GM18951 (cell line): ENCODE data around the gene DAG1.
A peak's percentile ranks its signal among the peaks of the same experiment; 100 is the strongest.

Experiments
- POLR2A ChIP-seq: IDR thresholded peaks from 4 replicates; pipeline ENCODE4 v1.6.1; 2011; ENCODE audit warnings: mild to moderate bottlenecking; ENCODE audit not compliant: insufficient read length, insufficient read depth; ENCODE audit errors: extremely low read depth
- in situ Hi-C: fragments of 300-500 bp; cut with MboI; formaldehyde crosslinking; loops from one replicate; pipeline ENCODE4 v1.12.0; 2022; ENCODE audit warnings: low sequenced_read_pairs, mixed read lengths, inconsistent platforms; ENCODE audit not compliant: unreplicated experiment

Gene DAG1

DNA sequence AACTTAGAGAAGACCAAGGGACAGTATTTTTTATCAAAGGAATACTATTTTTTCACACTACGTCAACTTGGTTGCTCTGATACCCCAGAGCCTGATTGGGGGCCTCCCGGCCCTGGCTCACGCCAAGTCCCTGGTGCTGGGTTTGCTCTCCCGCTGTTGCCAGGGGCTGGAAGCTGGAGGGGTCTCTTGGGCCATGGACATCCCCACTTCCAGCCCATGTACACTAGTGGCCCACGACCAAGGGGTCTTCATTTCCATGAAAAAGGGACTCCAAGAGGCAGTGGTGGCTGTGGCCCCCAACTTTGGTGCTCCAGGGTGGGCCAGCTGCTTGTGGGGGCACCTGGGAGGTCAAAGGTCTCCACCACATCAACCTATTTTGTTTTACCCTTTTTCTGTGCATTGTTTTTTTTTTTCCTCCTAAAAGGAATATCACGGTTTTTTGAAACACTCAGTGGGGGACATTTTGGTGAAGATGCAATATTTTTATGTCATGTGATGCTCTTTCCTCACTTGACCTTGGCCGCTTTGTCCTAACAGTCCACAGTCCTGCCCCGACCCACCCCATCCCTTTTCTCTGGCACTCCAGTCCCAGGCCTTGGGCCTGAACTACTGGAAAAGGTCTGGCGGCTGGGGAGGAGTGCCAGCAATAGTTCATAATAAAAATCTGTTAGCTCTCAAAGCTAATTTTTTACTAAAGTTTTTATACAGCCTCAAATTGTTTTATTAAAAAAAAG lies 63.9 kb downstream of the DAG1 start:
- in situ Hi-C loops: no loop called here
- no peak for TF ChIP-seq POLR2A

DNA sequence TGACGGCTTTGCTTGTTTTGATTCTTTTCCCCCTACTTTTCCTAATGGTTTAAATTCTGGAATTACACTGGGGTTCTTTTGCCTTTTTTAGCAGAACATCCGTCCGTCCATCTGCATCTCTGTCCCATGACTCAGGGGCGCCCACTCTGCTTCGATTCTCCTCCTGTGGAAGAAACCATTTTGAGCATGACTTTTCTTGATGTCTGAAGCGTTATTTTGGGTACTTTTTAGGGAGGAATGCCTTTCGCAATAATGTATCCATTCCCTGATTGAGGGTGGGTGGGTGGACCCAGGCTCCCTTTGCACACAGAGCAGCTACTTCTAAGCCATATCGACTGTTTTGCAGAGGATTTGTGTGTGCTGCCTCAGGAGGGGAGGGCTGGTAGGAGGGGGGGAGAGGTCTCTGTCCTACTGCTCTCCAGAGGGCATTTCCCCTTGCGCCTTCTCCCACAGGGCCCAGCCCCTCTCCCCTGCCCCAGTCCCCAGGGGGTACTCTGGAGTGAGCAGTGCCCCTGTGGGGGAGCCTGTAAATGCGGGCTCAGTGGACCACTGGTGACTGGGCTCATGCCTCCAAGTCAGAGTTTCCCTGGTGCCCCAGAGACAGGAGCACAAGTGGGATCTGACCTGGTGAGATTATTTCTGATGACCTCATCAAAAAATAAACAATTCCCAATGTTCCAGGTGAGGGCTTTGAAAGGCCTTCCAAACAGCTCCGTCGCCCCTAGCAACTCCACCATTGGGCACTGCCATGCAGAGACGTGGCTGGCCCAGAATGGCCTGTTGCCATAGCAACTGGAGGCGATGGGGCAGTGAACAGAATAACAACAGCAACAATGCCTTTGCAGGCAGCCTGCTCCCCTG lies 64.7 kb downstream of the DAG1 start:
- in situ Hi-C loops: no loop called here
- TF ChIP-seq POLR2A: no peak

DNA sequence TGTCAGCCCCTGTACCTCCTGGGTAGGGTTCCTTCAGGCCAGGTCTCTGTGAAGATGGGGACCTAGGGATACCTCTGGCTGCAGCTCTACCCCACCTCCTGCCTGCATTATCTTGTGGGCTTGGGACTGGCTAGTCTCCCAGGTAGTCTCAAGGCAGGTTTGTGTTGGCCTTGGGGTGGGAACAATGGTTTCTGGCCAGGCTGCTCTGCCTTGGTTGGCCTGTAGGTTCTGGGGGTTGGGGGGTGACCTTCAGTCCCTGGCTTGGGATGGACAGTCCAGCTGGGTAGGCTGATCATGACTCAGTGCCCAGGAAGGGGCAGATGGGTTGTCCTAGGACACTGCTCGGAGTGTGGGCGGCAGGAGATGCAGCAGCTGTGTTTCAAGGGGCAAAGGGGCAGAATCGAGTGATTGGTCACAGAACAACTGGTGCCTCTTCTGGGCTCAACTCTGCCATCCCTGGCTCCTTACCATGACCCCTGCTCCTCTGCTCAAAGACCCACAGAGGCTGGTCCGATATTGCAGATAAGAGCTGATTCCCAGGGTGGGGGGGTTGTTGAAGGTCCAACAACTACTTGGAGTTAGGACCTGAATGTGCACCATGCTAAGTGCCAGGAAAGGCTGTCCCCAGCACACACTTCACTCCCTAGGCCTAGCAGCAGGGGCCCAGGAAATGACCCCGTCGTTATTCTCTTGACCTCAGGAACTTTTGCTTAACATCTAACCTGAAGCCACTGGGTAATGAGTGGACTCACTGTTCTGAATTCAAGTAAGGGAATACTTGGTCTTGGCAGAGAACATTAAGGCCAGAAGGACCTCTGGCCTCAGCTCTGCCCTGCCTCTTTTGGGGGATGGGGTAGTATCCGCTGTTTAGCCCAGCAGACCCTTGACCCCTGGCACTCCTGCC lies 66.2 kb downstream of the DAG1 start:
- in situ Hi-C loops: no loop called here
- no peak for TF ChIP-seq POLR2A

DNA sequence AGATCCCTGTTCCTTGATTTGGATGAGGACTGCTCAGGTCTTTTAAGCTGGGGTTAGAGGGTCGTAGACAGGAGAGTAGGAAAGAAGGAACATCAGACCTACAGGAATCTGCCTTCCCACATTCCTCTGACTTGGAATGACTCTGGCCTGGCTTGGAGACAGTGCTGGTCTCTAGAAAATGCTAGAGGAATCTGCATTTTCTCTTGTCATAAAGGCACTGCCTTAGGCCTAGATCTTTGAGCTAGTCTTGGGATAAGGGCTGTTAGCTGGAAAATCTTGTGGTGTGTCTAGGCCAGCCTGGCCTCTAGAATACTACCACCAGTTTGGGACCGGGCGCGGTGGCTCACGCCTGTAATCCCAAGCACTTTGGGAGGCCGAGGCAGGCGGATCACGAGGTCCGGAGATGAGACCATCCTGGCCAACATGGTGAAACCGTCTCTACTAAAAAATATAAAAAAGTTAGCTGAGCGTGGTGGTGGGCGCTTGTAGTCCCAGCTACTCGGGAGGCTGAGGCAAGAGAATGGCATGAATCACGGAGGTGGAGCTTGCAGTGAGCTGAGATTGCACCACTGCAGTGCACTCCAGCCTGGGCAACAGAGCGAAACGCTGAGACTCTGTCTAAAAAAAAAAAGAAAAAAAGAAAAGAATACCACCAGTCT lies 66.9 kb downstream of the DAG1 start:
- in situ Hi-C loops: no loop called here

DNA sequence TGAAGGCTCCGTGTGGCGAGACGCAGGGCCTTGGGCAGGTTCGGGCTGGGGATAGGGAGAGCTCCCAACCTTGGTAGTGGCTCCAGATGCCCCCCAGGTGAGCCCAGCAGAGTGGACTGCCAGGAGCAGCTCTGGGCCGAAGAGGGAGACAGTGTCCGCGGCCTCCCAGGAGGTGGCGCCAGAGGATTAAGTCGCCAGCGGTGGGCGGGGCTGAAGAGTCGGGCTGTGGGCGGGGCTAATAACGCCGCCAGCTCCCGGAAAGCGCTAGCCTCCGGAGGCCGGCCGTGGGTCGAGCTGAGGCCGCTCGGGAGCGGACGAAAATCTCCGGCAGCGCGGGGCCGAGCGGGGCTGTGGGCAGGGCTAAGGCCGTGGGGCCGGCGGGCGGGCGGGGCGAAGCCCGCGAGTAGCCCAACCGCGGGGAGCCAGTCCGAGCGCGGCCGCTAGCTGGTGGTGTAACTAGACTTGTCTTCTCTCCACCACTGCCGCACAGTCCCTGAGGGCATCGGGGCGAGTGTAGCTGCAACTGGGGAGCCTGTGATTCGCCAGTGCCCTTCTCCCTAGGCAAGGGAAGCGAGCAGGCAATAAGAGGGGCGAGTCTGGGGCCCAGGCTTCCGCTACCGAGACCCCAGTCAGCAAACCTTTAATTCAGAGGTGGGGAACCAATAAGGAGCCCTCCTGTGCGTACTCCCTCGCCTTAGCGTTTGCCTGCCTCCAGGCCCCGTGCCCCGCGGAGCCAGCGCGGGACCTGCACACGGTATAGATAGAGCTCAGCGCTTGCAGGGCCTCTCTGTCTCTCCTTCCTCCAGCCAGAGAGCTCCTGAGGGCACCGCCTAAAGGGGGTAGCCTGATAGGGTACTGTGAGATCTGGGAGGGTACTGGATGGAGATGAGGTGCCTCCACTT lies 69.8 kb downstream of the DAG1 start:
- in situ Hi-C loops: no loop called here
- TF ChIP-seq POLR2A: peak; percentile 55

More for the DNA sequence above, 66.9 kb downstream of the DAG1 start:
- no peak for TF ChIP-seq POLR2A

DNA sequence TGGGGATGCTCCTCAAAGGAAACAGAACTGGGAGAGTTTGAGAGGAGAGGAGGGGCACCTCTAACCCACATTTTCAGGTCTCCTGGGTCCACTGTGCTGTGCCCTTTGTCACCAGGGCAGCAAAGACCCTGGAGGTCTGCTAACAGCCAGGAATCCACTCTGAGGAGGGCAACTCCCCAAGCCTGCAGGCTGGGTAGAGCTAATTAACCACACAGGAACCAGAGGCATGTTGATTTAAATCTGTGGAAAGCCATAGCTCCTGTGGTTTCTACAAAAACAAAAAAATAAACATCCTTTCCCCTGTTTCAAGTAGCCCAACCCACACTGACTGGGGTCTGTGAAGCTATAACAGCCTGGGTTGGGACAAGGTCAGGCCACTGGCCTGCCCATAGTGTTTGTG lies 82.0 kb downstream of the DAG1 start:
- no peak for TF ChIP-seq POLR2A
- in situ Hi-C loops: no loop called here

DNA sequence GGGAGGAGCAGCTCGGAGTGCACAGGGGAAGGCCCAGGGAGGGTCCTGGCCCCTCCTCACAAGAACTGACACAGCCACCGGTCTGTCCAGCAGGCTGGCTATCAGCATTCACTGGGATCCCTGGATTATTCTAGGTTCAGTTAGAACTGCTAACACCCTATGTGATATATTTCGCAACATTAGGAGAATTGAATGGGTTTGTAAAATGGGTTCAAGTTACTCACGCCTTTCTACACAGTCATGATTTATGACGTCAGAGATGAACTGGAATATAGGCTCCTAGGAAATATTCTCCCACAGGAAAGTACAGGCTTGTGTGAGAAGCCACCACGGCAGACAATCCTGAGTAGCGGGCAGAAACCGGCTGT lies 83.2 kb downstream of the DAG1 start:
- in situ Hi-C loops: no loop called here
- no peak for TF ChIP-seq POLR2A

DNA sequence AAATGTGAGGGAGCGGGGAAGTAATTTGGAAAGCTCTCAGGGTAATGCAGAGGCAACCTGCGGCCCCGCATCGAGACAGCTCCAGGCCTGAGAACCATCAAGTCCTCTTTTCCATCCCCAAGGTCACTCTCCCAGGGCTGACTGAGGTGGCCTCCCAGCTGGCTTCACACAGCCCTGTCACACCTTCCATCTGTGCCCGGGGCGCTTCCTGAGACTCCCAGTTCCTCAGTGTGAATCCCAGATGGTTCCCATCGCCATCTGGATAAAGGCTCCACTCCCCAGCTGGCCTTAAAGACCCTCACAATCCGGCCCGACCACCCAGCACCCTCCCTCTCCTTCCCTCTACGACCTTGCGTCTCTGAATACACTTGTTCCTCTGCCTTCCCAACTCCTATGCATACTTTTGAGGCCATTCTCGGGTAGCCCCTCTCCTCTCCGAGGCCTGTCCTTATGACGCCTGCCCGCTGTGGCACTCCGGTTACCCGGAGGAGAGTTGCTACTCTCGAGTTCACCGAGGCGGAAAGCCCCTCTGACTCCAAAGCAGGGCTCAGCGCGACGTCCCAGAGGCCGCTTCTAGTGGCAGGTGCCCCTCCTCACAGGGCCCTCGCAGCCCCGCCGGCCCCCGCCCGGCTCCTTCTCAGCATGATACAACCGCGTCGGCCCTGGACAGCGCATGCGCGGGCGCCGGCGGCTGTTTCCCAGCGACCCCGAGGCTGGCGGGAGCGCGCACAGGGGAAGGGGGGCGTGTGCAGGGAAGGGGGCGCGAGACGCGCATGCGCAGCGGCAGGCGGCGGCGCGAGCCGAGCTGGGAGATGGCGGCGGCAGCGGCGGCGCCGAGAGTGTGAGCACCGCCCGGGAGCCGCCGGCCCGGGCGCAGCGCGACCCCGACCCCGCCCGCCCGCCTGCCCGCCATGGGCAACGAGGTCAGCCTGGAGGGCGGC lies 83.9 kb downstream of the DAG1 start, which contains the start of gene BSN:
TSS of gene BSN (plus strand) at position 786 of the 941 bp plus-strand sequence. CDS start at position 912, 126 bp downstream.
- in situ Hi-C loops: no loop called here
- TF ChIP-seq POLR2A: peak; percentile 37

DNA sequence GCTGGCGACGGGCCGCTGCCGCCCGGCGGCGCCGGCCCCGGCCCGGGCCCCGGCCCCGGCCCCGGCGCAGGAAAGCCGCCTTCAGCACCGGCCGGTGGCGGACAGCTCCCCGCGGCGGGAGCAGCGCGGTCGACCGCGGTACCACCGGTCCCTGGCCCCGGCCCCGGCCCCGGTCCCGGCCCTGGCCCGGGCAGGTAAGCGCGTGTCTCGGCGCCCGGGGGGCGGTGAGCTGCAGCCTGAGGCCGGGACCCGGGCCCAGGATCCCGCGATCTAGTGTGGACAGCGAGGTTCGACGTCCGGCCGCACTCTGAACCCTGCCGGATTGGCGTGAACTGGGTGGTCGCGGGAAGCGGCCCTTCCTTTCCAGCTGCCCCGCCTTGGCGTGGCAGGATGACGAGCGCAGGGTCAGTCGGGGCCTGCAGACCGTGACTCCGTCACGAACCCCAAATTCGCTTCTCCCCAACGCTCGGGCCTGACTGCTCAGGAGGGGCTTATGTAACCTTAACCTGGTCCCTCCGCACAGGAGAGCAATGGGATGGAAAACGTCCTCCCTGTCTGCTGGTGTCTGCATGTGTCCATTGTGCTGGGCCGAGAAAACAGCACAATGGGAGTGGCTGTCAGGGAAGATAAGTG lies 84.7 kb downstream of the DAG1 start:
- in situ Hi-C loops: no loop called here
- TF ChIP-seq POLR2A: no peak

DNA sequence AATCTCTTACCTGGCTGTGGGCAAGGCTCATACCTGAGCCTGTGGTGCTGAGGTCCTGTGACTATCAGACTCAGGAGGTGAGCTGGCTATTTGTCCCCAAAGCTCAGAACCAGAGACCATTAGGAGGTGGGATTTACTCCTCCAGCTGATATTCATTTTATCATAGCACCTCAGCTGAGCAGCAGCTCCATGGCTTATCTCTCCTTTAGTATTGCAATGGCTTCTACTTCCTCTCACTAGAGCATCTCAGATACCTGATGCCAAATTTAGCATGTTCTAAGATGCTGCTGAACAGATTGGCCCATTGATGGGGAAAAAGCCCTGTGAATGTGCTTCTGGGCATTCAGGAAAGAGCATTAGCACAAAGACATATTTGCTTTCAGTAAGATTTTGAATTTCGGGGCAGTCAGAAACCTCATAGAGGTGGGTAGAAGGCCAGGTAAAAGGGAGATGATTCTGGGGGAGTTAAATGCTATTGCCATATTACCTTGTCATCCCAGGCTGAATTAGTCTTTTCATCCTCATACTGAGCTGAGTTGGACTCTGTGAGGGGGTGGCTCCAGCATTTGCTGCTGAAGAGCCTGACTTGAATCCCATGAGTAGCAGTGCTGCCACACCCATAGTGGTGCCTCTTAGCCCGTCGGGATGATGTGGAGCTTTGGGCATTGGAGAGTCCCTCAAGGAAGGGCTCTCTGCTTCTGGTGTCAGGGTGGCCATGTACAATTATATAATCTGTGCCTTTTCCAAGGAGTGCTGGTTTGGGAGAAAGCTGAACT lies 86.6 kb downstream of the DAG1 start:
- in situ Hi-C loops: no loop called here
- no peak for TF ChIP-seq POLR2A
